ENCODE results near the gene COX18. TPM values are rescaled to one million over a fixed set of nuclear protein-coding genes. Genes with fewer than 3 reads are reported as not detected.

The COX18 gene
- 23.8 and 24.3 TPM in 2 replicates for total RNA-seq

DNA sequence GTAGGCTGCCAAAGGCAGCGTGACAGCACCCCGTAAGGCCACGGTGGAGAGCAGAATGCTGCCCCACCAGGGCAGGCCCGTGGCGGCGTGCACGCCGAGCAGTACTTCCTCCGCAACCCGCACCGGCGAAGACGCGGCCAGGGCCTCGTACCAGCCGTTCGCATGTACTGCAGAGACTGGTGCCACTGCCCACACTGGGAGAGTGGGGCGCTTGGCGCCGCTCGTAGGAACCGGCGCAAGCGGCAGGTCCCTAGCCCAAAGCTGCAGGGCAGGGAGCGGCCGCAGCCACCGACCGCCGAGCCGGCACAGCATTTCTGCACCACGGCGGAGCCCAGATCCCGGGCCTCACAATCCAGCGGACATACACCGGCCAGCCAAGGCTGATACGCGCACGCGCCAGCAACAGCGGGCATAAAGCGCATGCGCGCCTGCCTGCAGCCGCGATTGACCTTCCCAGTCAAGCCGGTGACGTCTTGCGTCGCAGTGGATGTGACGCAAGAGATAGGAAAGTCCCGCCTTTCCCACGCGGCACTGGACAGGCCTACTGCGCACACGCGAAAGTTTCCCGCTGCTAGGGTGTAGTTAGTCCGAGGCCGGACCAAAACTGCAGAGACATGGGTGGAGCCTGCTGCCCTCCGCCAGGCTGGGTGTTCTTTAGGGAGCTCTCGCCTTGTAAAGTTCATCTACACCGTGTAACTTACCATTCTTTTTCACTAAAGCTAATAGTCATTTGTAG, at the start of gene COX18:
Gene COX18 (minus strand): TSS at position 379 of the 736 bp plus-strand sequence. CDS start 67 bp downstream, at position 312.

Other genes starting within 250 kb of the COX18 start
- 32.2 and 32.9 TPM in 2 replicates for gene ANKRD17, start 189.1 kb upstream of the COX18 start, total RNA-seq

Measured in airway epithelial cell (primary cell).